CD4-positive, alpha-beta T cell treated with Interferon alpha-2 for 1 hour (primary cell): ENCODE results near the gene SALL3.

Source experiments
- DNase-seq, 2 donors: peaks; one replicate each; pipeline ENCODE4 v3.0.0-alpha.2; 2020 to 2022

SALL3 gene

GRCh38 chr18:78965917-78966792 is 13.5 kb upstream of the SALL3 start:
- DNase-seq, result no peak

GRCh38 chr18:78966793-78967106 is 12.9 kb upstream of the SALL3 start:
- DNase-seq, result no peak

GRCh38 chr18:78967692-78968091 is 11.9 kb upstream of the SALL3 start:
- DNase-seq, result no peak

GRCh38 chr18:78969574-78970315 is 9.9 kb upstream of the SALL3 start:
- no peak for DNase-seq

GRCh38 chr18:78970774-78971333 is 8.8 kb upstream of the SALL3 start:
- no peak for DNase-seq

GRCh38 chr18:78971511-78972245 is 7.9 kb upstream of the SALL3 start:
- no peak for DNase-seq

- no peak for DNase-seq
Measured at GRCh38 chr18:78972385-78972918, 7.2 kb upstream of the SALL3 start.

GRCh38 chr18:78972930-78973331 is 6.7 kb upstream of the SALL3 start:
- DNase-seq, result no peak

- no peak for DNase-seq
Measured at GRCh38 chr18:78973357-78974083, 6.1 kb upstream of the SALL3 start.

GRCh38 chr18:78974115-78974761 is 5.4 kb upstream of the SALL3 start:
- DNase-seq, result no peak

- no peak for DNase-seq
Measured at GRCh38 chr18:78975292-78975691, 4.3 kb upstream of the SALL3 start.

- no peak for DNase-seq
Measured at GRCh38 chr18:78975699-78976335, 3.8 kb upstream of the SALL3 start.

GRCh38 chr18:78976765-78977636 is 2.6 kb upstream of the SALL3 start:
- no peak for DNase-seq

- no peak for DNase-seq
Measured at GRCh38 chr18:78977637-78978348, 1.8 kb upstream of the SALL3 start.

GRCh38 chr18:78978349-78979055 is 1.1 kb upstream of the SALL3 start:
- no peak for DNase-seq

GRCh38 chr18:78979056-78979729 is 425 bp upstream of the SALL3 start:
- DNase-seq, result no peak

- no peak for DNase-seq
Measured at GRCh38 chr18:78980279-78980771, 707 bp downstream of the SALL3 start.

GRCh38 chr18:78980777-78981380 is 1.3 kb downstream of the SALL3 start:
- DNase-seq, result no peak
